ENCODE measurements around the gene MOBP.

MOBP gene

GRCh38 chr3:39541917-39542329, 74.4 kb downstream of the MOBP start:
- DNase-seq = peak; percentile 12

- DNase-seq = no peak
Measured at GRCh38 chr3:39542588-39542988, 75.1 kb downstream of the MOBP start.

- no peak for DNase-seq
Measured at GRCh38 chr3:39548282-39548681, 80.8 kb downstream of the MOBP start.

- DNase-seq = no peak
Measured at GRCh38 chr3:39550354-39551051, 83.0 kb downstream of the MOBP start.
